LNCAP (cell line): ENCODE measurements around the gene TMEM106C.

Source experiments
- TF ChIP-seq, protein P1 (sequence below): fragments of 450-650 bp; IDR thresholded peaks from 2 replicates; pipeline ENCODE4 v1.5.1; 2017; ENCODE audit warnings: mild to moderate bottlenecking

Gene TMEM106C

DNA sequence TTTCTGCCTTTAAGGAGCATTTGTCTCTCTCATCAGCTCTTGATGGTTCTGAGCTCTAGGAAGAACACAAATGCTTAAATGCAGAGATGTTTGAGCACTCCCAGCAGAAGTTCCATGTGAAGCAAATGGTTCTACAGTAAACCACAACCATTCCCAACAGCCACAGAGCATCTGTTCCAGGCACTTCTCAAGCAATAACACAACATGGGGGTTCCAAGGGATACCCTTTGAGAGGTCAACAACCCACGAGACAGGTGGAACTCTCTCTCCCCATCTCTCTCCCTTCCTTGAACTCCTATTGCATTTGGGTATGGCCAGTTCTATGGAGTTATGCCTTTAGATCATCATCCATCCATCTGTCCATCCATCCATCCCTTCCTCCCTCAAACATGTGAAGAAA, 46.1 kb downstream of the TMEM106C start:
- TF ChIP-seq, protein P1, sequence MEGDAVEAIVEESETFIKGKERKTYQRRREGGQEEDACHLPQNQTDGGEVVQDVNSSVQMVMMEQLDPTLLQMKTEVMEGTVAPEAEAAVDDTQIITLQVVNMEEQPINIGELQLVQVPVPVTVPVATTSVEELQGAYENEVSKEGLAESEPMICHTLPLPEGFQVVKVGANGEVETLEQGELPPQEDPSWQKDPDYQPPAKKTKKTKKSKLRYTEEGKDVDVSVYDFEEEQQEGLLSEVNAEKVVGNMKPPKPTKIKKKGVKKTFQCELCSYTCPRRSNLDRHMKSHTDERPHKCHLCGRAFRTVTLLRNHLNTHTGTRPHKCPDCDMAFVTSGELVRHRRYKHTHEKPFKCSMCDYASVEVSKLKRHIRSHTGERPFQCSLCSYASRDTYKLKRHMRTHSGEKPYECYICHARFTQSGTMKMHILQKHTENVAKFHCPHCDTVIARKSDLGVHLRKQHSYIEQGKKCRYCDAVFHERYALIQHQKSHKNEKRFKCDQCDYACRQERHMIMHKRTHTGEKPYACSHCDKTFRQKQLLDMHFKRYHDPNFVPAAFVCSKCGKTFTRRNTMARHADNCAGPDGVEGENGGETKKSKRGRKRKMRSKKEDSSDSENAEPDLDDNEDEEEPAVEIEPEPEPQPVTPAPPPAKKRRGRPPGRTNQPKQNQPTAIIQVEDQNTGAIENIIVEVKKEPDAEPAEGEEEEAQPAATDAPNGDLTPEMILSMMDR: no peak

DNA sequence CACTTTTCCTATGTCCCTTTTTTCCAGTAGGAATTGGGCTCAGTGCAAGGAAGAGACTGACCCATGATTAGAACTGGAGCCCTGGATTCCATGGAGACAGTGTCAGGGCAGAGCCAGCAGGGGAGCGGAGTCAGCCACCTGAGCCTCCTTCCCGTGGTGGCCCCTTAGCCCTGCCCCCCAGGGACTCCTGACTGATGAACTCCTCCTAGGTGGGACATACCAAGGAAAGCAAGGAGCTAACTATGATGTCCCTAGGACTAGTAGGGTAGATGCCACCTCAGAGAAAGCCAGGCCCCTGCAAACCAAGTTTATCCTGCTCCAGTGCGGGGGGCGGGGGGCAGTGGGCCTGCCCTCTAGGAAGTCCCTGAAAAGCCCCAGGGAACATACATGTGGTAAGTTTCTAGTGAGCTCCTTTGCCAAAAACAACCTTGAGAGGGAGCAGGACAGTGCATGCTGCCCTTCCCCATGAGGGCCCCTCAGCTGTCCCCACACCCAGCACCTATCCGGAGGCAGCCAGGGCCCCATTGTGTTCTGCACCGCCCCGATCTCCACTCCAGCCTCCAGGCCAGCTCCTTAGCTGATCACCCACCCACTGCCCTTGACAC, 47.1 kb downstream of the TMEM106C start:
- TF ChIP-seq, protein P1: no peak

DNA sequence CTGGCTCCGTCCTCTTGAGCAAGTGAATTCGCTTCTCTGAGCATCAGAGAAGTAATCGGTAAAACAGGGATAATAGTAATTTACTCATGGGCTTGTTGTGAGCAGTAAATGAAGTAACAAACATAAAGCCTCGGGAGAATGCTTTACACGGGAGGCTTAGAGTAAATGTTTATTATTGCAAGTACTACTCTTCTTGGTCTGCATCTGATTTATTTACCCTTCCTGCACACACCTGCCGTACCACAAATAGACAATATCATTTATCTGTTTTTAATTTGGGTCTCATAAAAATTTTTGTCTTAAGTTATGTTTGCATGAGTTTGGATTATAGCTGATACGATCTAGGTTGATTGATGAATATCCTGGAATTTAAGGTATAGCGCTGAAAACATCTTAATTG, 48.7 kb downstream of the TMEM106C start:
- TF ChIP-seq, protein P1: no peak

DNA sequence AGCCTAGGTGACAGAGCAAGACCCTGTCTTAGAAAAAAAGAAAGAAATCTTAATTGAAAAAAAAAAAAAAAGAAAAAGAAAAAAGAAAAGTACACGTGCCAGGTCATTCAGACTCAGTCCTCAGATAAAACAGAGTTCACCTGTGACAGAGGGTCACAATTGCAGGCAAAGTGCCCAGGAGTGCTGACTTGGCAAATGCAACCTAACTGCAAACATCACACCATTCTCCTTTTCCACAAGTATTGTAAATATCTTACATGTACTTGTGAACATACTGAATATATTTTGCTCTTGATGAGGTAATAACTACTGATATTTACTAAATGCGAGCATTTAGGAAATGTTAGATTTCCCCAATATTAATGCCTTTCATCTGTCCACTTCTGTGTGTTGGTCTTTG, 49.9 kb downstream of the TMEM106C start:
- TF ChIP-seq, protein P1: no peak

DNA sequence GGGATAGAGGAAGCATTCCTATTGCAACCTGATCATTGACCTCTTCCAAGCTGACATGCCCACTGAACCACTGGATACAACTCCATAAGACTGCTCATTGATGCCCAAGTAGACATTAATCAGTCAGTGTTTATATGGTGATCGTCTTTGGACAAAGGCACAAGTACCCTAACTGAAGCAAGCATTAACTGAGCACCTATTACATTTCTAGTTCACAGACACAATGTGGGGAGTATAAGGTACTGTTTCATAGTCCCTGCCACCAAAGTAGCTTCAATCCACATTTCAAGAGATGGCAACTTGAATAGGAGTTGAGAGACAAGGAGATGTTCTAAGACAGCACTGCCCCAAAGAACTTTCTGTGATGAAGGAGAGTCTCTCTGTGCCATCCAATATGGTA, 51.7 kb downstream of the TMEM106C start:
- TF ChIP-seq, protein P1: no peak

DNA sequence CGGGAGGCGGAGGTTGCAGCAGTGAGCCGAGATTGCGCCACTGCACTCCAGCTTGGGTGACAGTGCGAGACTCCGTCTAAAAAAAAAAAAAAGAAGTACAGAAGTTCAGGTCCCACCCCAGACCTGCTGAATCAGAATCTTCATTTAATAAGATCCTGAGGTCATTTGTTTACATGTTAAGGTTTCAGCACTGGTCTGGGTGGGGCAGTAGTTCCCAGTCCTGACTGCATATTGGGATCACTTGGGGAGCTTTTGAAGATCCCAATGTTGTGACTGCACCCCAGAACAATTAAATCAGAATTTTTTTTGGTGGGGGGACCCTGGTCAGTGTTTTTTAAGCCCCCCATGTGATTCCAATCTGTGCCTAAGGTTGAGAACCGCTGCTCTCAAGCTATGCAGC, 52.6 kb downstream of the TMEM106C start:
- TF ChIP-seq, protein P1: no peak

DNA sequence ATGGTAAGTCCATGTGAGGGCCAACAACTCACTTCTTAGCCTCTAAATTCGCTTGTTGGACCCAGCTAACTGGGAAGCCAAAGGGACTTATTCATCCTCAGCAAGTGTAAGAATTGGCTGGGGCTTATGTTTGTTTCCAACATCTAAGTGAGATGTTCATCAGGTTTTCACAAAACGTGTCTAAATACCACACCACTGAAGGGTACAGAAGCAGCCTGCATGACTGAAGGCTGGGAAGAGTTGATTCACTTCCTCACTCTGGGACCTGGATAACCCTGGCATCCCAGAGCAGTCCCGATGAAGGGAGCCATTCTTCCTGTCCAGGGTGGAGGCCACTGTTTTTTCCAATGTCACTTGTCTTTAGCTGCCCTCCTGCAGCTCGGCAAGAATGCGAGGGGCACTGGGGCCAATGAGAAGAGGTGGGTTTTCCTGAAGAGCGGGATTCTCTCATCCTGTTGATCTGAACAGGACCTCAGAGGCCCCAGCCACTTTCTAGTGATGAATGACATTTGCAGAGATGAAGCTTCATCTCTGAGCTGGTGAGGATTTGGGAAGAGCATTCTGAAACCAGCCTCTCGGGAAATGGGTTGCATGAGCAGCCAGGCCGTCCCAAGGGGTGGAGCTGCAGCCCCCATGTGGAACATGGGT, 53.1 kb downstream of the TMEM106C start:
- TF ChIP-seq, protein P1: no peak
